Endothelial cell of umbilical vein (primary cell): ENCODE results near the gene CUL2. TPM values are rescaled to one million over a fixed set of nuclear protein-coding genes. Genes with fewer than 3 reads are reported as not detected.

Experiments used
- BruUV-seq: library from RNA; stranded (reverse); fragments of 400-500 nt; replicated peaks from 2 replicates; lab custom pipeline; 2021; lab: Mats Ljungman, UMichigan
- CTCF ChIA-PET: fragments of 300-600, 350-600 bp; sonication (Branson Sonifier 250); formaldehyde crosslinking; loops from one replicate; lab custom pipeline; 2021; ENCODE audit warnings: antibody characterized with exemption, inconsistent platforms; lab: Charles Lee
- POLR2A ChIA-PET: fragments of 300-600, 350-600 bp; sonication (Branson Sonifier 250); formaldehyde crosslinking; loops from one replicate; lab custom pipeline; 2021; ENCODE audit warnings: antibody characterized with exemption, inconsistent platforms; lab: Charles Lee
- DNase-seq: peaks from one replicate; pipeline ENCODE4 v3.0.0-alpha.2; 2011; ENCODE audit warnings: low read depth, low spot score
- FAIRE-seq: peaks from 2 replicates; lab custom pipeline; 2011; peaks lifted over from hg19 to GRCh38; lab: Jason Lieb, UNC
- H2AFZ ChIP-seq: 2 replicates; pipeline ENCODE4 v1.6.0; 2012; ENCODE audit warnings: low read depth, low read length, control low read depth, inconsistent platforms
- H3K27ac ChIP-seq: 2 replicates; pipeline ENCODE4 v1.5.1; 2011; ENCODE audit warnings: low read depth, mild to moderate bottlenecking, control low read depth, low read length, moderate library complexity; ENCODE audit not compliant: insufficient read depth
- H3K27me3 ChIP-seq, 2 experiments: 2 replicates each; pipeline versions ENCODE4 v1.6.0 to v1.6.1; 2011; ENCODE audit warnings: low read length in 2 of 2, mixed read lengths in 1 of 2; ENCODE audit not compliant: control insufficient read depth in 2 of 2, insufficient read depth in 2 of 2
- H3K36me3 ChIP-seq, 2 experiments: 2 replicates in 1 of 2; 3 replicates in 1 of 2; pipeline ENCODE4 v1.5.1; 2011; ENCODE audit warnings: low read length in 2 of 2, mild to moderate bottlenecking in 1 of 2, moderate library complexity in 1 of 2; ENCODE audit not compliant: control insufficient read depth in 2 of 2, insufficient read depth in 2 of 2; ENCODE audit errors: extremely low read depth in 1 of 2
- H3K4me1 ChIP-seq: 3 replicates; pipeline ENCODE4 v1.5.1; 2011; ENCODE audit warnings: mild to moderate bottlenecking, low read length; ENCODE audit not compliant: control insufficient read depth, insufficient read depth; ENCODE audit errors: extremely low read depth
- H3K4me2 ChIP-seq: 2 replicates; pipeline ENCODE4 v1.6.1; 2011; ENCODE audit warnings: low read length, control low read depth, mixed read lengths; ENCODE audit not compliant: insufficient read depth
- H3K4me3 ChIP-seq, 3 experiments: fragments of 200-600 bp in 1 of 3; sonication (generic), shearing (Covaris generic) in 1 of 3; replicated peaks in 1 of 3; 2 replicates each; pipeline ENCODE4 v1.5.1; 2011 to 2016; ENCODE audit warnings: control low read depth in 3 of 3, low read length in 3 of 3, mild to moderate bottlenecking in 2 of 3, inconsistent platforms in 1 of 3, low read depth in 1 of 3, moderate library complexity in 1 of 3; ENCODE audit not compliant: insufficient read depth in 1 of 3
- H3K79me2 ChIP-seq: 2 replicates; pipeline ENCODE4 v1.6.0; 2012; ENCODE audit warnings: low read length, inconsistent platforms; ENCODE audit not compliant: control insufficient read depth, insufficient read depth
- H3K9ac ChIP-seq: replicated peaks from 2 replicates; pipeline ENCODE3; 2011; ENCODE audit warnings: low read length, control low read depth; ENCODE audit not compliant: insufficient read depth; ENCODE audit errors: extremely low read depth
- H3K9me1 ChIP-seq: replicated peaks from 3 replicates; pipeline ENCODE4 v1.6.0; 2011; ENCODE audit warnings: mild to moderate bottlenecking, low read length; ENCODE audit not compliant: control insufficient read depth, insufficient read depth; ENCODE audit errors: extremely low read depth
- H3K9me3 ChIP-seq: replicated peaks from 2 replicates; pipeline ENCODE4 v1.5.1; 2012; ENCODE audit warnings: low read length, inconsistent platforms; ENCODE audit not compliant: control insufficient read depth, insufficient read depth
- H4K20me1 ChIP-seq: replicated peaks from 2 replicates; pipeline ENCODE3; 2011; ENCODE audit warnings: mild to moderate bottlenecking, low read length; ENCODE audit not compliant: control insufficient read depth, insufficient read depth; ENCODE audit errors: extremely low read depth
- EZH2 ChIP-seq: IDR thresholded peaks from 2 replicates; pipeline ENCODE4 v1.6.1; 2012; ENCODE audit warnings: borderline replicate concordance, low read depth, mild to moderate bottlenecking, moderate library complexity, low read length, inconsistent platforms; ENCODE audit not compliant: severe bottlenecking
- FOS ChIP-seq: IDR thresholded peaks from 2 replicates; pipeline ENCODE4 v1.6.1; 2011; ENCODE audit warnings: mild to moderate bottlenecking, low read length, moderate library complexity, borderline replicate concordance; ENCODE audit not compliant: insufficient read depth
- GATA2 ChIP-seq: IDR thresholded peaks from 2 replicates; pipeline ENCODE4 v1.7.0; 2011; ENCODE audit warnings: low read depth, mild to moderate bottlenecking, moderate library complexity, mixed read lengths, low read length; ENCODE audit not compliant: insufficient read length, insufficient read depth
- JUN ChIP-seq: IDR thresholded peaks from 2 replicates; pipeline ENCODE4 v1.6.1; 2011; ENCODE audit warnings: borderline replicate concordance, low read depth; ENCODE audit not compliant: insufficient read length, insufficient read depth
- MYC ChIP-seq: IDR thresholded peaks from one replicate; pipeline ENCODE4 v1.6.1; 2011; ENCODE audit warnings: mild to moderate bottlenecking, low read depth, low read length
- POLR2A ChIP-seq: IDR thresholded peaks from 2 replicates; pipeline ENCODE4 v1.6.1; 2012; ENCODE audit warnings: low read depth, mild to moderate bottlenecking, control low read depth, low read length
- POLR2AphosphoS5 ChIP-seq: IDR thresholded peaks from 2 replicates; pipeline ENCODE4 v1.6.1; 2012; ENCODE audit warnings: low read depth, mild to moderate bottlenecking, control low read depth, low read length, moderate library complexity; ENCODE audit not compliant: insufficient read depth
- dilution Hi-C: fragments of 300-500 bp; cut with MboI; formaldehyde crosslinking; loops from one replicate; pipeline ENCODE4 v1.15.0; 2019; ENCODE audit warnings: low sequenced_read_pairs; ENCODE audit not compliant: extremely low pct_ligation_motif_present
- intact Hi-C: fragments of 100-400 bp; cut with micrococcal nuclease; formaldehyde crosslinking; loops from one replicate; pipeline ENCODE4 v1.10.0; 2022
- polyA plus RNA-seq, 4 experiments: library from polyadenylated mRNA; depleted of rRNA in 3 of 4; stranded (reverse) in 3 of 4; unstranded in 1 of 4; fragments of >200 nt; gene quantifications; 2 replicates each; pipeline versions ENCODE4 v1.2.1 to v1.2.3, GENCODE V29; 2011 to 2012; ENCODE audit warnings: missing spikeins in 1 of 4
- total RNA-seq: library from RNA; stranded (reverse); gene quantifications from 2 replicates; pipeline ENCODE4 v1.2.3, GENCODE V29; 2021
- TF ChIP-seq, protein P1 (sequence below), 2 donors: IDR thresholded peaks; 1 replicate in 1 of 2; 2 replicates in 1 of 2; pipeline ENCODE4 v1.5.1; 2011; ENCODE audit warnings: low read length in 2 of 2, mild to moderate bottlenecking in 2 of 2, moderate library complexity in 2 of 2, control low read depth in 1 of 2, inconsistent platforms in 1 of 2, low read depth in 1 of 2; ENCODE audit not compliant: insufficient read depth in 1 of 2; ENCODE audit errors: extremely low read depth in 1 of 2
- TF ChIP-seq, protein P2 (sequence below): IDR thresholded peaks from 2 replicates; pipeline ENCODE4 v1.6.1; 2011; ENCODE audit not compliant: insufficient read depth, insufficient read length

Gene CUL2
- total and polyA plus RNA-seq, 2 donors (not counting 3 experiments of a cell fraction or from before 2014, with no cell fraction given): 11.6 to 45.3 TPM

DNA sequence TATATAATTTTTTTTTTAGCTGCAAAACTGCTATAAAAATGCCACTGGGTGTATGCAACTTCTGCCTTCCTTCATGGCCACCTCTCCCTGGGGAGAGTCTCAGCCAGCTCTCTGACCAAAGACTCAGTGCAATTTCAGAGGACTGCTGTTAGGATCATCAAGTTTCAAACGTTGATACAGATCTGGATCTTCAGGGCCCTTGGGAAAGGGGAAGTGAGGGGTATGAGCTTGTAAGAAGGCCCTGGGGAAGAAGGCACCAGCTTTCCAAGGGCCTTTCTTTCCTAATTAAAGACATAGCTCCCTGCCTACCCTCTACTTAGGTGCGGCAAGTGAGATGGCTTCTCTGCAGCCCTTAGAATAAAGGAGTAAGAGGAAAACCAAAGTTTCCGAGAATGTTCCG lies 130.4 kb downstream of the CUL2 start:
- intact Hi-C loops (loop anchor here (10.0 kb wide), 1 partner anchor 295 kb away; no protein-coding TSS in a partner anchor), dilution Hi-C loops (no loop called here)
- FAIRE-seq (no peak), DNase-seq (no peak)
- ChIA-PET POLR2A (no interaction called here), CTCF (interaction anchor here (0.6 to 3.0 kb wide), 6 partner anchors 22 to 304 kb away, joined by 3 to 15 read pairs (median 4); no protein-coding TSS in a partner anchor)
- Histone ChIP-seq H3K79me2 (no peaks in the 10 kb centered on the region), H2AFZ (no peak overlapping the region), H3K9me1 (no peaks in the 10 kb centered on the region), H3K4me3 (no peak overlapping the region), H3K4me2 (no peak overlapping the region), H3K27ac (no peak overlapping the region), H4K20me1 (no peaks in the 10 kb centered on the region), H3K9me3 (no peaks in the 10 kb centered on the region), H3K27me3 (no peaks in the 10 kb centered on the region), H3K4me1 (no peaks in the 10 kb centered on the region), H3K9ac (no peak overlapping the region), H3K36me3 (no peaks in the 10 kb centered on the region)
- no peak for TF ChIP-seq POLR2AphosphoS5
- TF ChIP-seq GATA2: no peak
- no peak for TF ChIP-seq MYC
- no peak for TF ChIP-seq EZH2
- TF ChIP-seq, protein P1, sequence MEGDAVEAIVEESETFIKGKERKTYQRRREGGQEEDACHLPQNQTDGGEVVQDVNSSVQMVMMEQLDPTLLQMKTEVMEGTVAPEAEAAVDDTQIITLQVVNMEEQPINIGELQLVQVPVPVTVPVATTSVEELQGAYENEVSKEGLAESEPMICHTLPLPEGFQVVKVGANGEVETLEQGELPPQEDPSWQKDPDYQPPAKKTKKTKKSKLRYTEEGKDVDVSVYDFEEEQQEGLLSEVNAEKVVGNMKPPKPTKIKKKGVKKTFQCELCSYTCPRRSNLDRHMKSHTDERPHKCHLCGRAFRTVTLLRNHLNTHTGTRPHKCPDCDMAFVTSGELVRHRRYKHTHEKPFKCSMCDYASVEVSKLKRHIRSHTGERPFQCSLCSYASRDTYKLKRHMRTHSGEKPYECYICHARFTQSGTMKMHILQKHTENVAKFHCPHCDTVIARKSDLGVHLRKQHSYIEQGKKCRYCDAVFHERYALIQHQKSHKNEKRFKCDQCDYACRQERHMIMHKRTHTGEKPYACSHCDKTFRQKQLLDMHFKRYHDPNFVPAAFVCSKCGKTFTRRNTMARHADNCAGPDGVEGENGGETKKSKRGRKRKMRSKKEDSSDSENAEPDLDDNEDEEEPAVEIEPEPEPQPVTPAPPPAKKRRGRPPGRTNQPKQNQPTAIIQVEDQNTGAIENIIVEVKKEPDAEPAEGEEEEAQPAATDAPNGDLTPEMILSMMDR (IDR thresholded peaks at IDR 0.05; ENCODE audit: extremely low read depth in 1 of 2, insufficient read depth in 1 of 2, low read depth in 1 of 2, low read length in 2 of 2): no peak
- no peak for TF ChIP-seq JUN
- TF ChIP-seq, protein P2, sequence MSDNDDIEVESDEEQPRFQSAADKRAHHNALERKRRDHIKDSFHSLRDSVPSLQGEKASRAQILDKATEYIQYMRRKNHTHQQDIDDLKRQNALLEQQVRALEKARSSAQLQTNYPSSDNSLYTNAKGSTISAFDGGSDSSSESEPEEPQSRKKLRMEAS: no peak
- TF ChIP-seq FOS: no peak
- TF ChIP-seq POLR2A: no peak
- BruUV-seq: no TSS peak
